Stimulated activated CD4-positive, alpha-beta T cell treated with anti-CD3 and anti-CD28 coated beads, Interleukin-1b, Interleukin-23, amount 100 ng/mL, for 1 hour (primary cell): ENCODE measurements around the gene USP51.
"Not testable (repeated sequence)": the region's sequence is repeated elsewhere in the genome, so short reads cannot be mapped to it uniquely, and the experiment has no call there.

ENCODE experiments used
- DNase-seq, 2 donors: peaks; one replicate each; pipeline ENCODE4 v3.0.0-alpha.2; 2020; ENCODE audit warnings: low read depth in 2 of 2

USP51 gene

GRCh38 chrX:55465108-55465507 lies 24.5 kb downstream of the USP51 start:
- DNase-seq, result not testable (repeated sequence)

- not testable (repeated sequence) for DNase-seq
Measured at GRCh38 chrX:55464050-55464449, 25.6 kb downstream of the USP51 start.

GRCh38 chrX:55459926-55460325 lies 29.7 kb downstream of the USP51 start:
- DNase-seq, result not testable (repeated sequence)

GRCh38 chrX:55459426-55459825 lies 30.2 kb downstream of the USP51 start:
- DNase-seq, result not testable (repeated sequence)

GRCh38 chrX:55455708-55456107 lies 33.9 kb downstream of the USP51 start:
- not testable (repeated sequence) for DNase-seq

- DNase-seq, result no peak
Measured at GRCh38 chrX:55452833-55453124, 36.9 kb downstream of the USP51 start.

- DNase-seq, result peak; percentile 39 to 47
Measured at GRCh38 chrX:55451990-55452832, 37.4 kb downstream of the USP51 start, which contains the start of gene MAGEH1. Gene MAGEH1 (plus strand): TSS chrX:55452127. CDS start chrX:55452375, 248 bp downstream.

- DNase-seq, result no peak
Measured at GRCh38 chrX:55451626-55451989, 38.0 kb downstream of the USP51 start.

GRCh38 chrX:55451141-55451540 lies 38.5 kb downstream of the USP51 start:
- no peak for DNase-seq

- no peak for DNase-seq
Measured at GRCh38 chrX:55450259-55450658, 39.4 kb downstream of the USP51 start.

GRCh38 chrX:55443468-55443867 lies 46.2 kb downstream of the USP51 start:
- not testable (repeated sequence) for DNase-seq
